GM21619 (cell line): Measurements from ENCODE around the gene ZNFX1.
"Not testable (repeated sequence)": the region's sequence is repeated elsewhere in the genome, so short reads cannot be mapped to it uniquely, and the experiment has no call there.

Source experiments
- ATAC-seq: cut with Tn5 transposase; IDR thresholded peaks from one replicate; pipeline ENCODE4 v1.9.1; 2021; ENCODE audit not compliant: unreplicated experiment

The ZNFX1 gene

GRCh38 chr20:49252556-49253350, 25.1 kb downstream of the ZNFX1 start:
- ATAC-seq, result no peak

- no peak for ATAC-seq
These were observed 28.8 kb downstream of the ZNFX1 start for GRCh38 chr20:49248879-49249665.

- ATAC-seq, result no peak
These were observed 29.6 kb downstream of the ZNFX1 start for GRCh38 chr20:49248301-49248700.

- no peak for ATAC-seq
These were observed 30.1 kb downstream of the ZNFX1 start for GRCh38 chr20:49247792-49248191.

- no peak for ATAC-seq
These were observed 30.6 kb downstream of the ZNFX1 start for GRCh38 chr20:49247169-49247723.

- ATAC-seq, result no peak
These were observed 31.7 kb downstream of the ZNFX1 start for GRCh38 chr20:49245921-49246740.

- ATAC-seq, result no peak
These were observed 40.3 kb downstream of the ZNFX1 start for GRCh38 chr20:49237531-49237930.

- ATAC-seq, result no peak
These were observed 41.6 kb downstream of the ZNFX1 start for GRCh38 chr20:49236301-49236700.

- ATAC-seq, result no peak
These were observed 43.0 kb downstream of the ZNFX1 start for GRCh38 chr20:49234831-49235230.

- ATAC-seq, result no peak
These were observed 44.6 kb downstream of the ZNFX1 start for GRCh38 chr20:49233226-49233625.

- ATAC-seq, result no peak
These were observed 46.4 kb downstream of the ZNFX1 start for GRCh38 chr20:49231471-49231870.

- ATAC-seq, result no peak
These were observed 47.2 kb downstream of the ZNFX1 start for GRCh38 chr20:49230561-49231133.

- ATAC-seq, result no peak
These were observed 47.8 kb downstream of the ZNFX1 start for GRCh38 chr20:49230021-49230420.

- ATAC-seq, result no peak
These were observed 48.5 kb downstream of the ZNFX1 start for GRCh38 chr20:49229381-49229780.

GRCh38 chr20:49228676-49229075, 49.2 kb downstream of the ZNFX1 start:
- no peak for ATAC-seq

- no peak for ATAC-seq
These were observed 52.0 kb downstream of the ZNFX1 start for GRCh38 chr20:49225896-49226295.

- no peak for ATAC-seq
These were observed 57.7 kb downstream of the ZNFX1 start for GRCh38 chr20:49219924-49220831.

- ATAC-seq, result peak; percentile 85
These were observed 58.5 kb downstream of the ZNFX1 start, which contains the start of gene DDX27 for GRCh38 chr20:49219091-49219923. Gene DDX27 (plus strand): TSS chr20:49219416. CDS start chr20:49219449, 33 bp downstream.

- ATAC-seq, result not testable (repeated sequence)
These were observed 59.1 kb downstream of the ZNFX1 start for GRCh38 chr20:49218739-49219090.
